AG09309 (cell line): ENCODE results near the gene KSR1.

ENCODE experiments used
- DNase-seq: peaks from one replicate; pipeline ENCODE4 v3.0.0-alpha.2; 2010; ENCODE audit warnings: low read depth
- H3K4me3 ChIP-seq: 2 replicates; pipeline ENCODE4 v1.5.1; 2011; ENCODE audit warnings: mild to moderate bottlenecking, low read depth, low read length, moderate library complexity; ENCODE audit not compliant: control insufficient read depth
- CTCF ChIP-seq: IDR thresholded peaks from 2 replicates; pipeline ENCODE4 v1.5.1; 2011; ENCODE audit warnings: mild to moderate bottlenecking, low read depth, low read length, inconsistent platforms; ENCODE audit not compliant: insufficient read depth, control insufficient read depth; ENCODE audit errors: missing control alignments

Gene KSR1

GRCh38 chr17:27489045-27489715 is 32.9 kb downstream of the KSR1 start:
- no peak overlapping the region for H3K4me3 ChIP-seq
- TF ChIP-seq CTCF, result no peak
- peak; percentile 21 for DNase-seq

DNA sequence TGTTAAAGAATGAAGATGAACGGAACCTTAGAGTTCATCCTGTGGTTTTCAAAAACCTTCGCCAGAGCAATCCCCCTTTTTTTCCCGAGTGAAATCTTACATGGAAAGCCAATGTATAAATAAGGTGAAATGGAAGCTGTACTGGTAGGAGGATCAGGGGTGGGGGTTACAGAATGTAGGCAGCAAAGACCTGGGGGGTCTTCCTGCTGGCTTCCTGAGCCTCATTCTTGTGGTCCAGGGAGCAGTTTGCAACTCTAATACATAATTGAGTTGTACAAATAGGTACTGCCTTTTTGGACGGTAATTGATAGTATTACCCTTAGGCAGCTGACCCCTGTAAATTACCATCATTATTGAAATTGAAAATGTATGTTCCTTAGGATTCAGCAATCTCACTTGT is 34.1 kb downstream of the KSR1 start:
- TF ChIP-seq CTCF, result no peak
- no peak for DNase-seq
- H3K4me3 ChIP-seq, result no peak overlapping the region

- no peak for TF ChIP-seq CTCF
- DNase-seq, result no peak
These were observed 35.5 kb downstream of the KSR1 start for GRCh38 chr17:27491713-27492190.

GRCh38 chr17:27492470-27492869 is 36.2 kb downstream of the KSR1 start:
- DNase-seq, result no peak
- TF ChIP-seq CTCF, result no peak
- no peak overlapping the region for H3K4me3 ChIP-seq

More at GRCh38 chr17:27491713-27492190, 35.5 kb downstream of the KSR1 start:
- H3K4me3 ChIP-seq, result no peak overlapping the region

DNA sequence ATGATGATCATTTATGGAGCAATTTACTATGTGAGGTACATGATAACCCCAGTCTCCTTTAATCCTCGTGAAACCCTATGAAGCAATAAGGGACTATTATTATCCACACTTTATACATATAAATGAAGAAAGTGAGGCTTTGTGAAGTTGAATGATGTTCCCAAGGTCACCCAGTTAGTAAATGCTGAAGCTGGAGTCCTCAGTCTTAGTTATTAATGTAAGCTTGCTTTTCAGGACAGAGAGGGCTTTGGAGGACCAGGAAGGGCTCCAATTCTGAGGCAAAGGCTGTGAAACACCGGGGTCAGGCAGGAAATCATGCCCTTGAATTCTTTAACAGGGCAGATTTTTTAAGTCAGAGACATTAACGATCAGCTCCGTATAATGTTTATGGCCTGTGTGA is 36.8 kb downstream of the KSR1 start:
- no peak for TF ChIP-seq CTCF
- no peak for DNase-seq

DNA sequence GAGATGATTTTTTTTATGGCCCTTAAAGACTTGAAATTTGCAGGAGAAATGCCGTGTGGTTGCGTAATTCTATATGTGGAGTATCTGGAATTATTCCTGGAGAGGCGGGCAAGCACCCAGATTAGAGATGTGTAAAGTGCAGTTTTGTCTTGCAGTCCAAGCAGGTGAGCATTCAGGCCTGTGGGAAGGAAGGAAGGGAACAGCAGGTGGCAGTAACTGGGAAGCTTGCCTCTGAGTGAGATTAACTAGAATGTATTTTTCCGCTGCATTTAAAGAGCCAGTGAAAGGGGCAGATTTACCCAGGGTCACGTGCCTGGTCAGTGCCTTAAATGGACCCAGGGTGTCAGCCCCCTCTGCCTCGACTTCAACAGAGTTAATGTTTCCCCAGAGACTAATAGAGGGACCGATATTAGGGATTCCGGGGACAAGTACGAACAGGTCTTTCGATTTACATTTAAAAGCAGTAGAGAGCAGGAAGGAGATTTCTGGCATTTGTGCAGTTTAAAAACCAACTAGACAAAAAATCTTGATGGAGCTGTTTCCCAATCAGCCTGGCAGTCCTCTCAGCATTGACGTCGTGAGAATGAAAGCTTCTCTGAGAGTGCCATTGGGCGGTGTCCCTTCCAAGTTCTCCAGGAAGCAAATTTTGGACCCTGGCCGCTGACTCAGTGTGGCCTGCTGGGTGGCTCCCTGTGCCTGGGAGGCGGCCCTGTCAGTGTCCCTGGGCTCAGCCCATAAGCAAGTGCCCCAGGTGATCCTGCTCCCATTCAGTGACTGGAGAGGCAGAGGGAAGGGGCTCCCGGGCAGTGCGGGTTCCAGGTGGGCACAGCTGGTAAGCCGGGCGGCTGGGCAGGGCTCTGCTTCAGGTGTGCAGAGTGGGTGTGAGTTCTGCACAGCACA is 38.2 kb downstream of the KSR1 start:
- DNase-seq, result peak; percentile 5
- H3K4me3 ChIP-seq, result no peak overlapping the region
- peak; percentile 34 for TF ChIP-seq CTCF

More for the DNA sequence above, 36.8 kb downstream of the KSR1 start:
- H3K4me3 ChIP-seq, result no peak overlapping the region
